GM19468 (cell line): ENCODE measurements around the gene IL3RA.

Source experiments
- ATAC-seq: cut with Tn5 transposase; IDR thresholded peaks from one replicate; pipeline ENCODE4 v1.9.1; 2021; ENCODE audit warnings: mild to moderate bottlenecking, moderate library complexity, moderate number of reproducible peaks; ENCODE audit not compliant: unreplicated experiment; ENCODE audit errors: extremely low read depth

Gene IL3RA

DNA sequence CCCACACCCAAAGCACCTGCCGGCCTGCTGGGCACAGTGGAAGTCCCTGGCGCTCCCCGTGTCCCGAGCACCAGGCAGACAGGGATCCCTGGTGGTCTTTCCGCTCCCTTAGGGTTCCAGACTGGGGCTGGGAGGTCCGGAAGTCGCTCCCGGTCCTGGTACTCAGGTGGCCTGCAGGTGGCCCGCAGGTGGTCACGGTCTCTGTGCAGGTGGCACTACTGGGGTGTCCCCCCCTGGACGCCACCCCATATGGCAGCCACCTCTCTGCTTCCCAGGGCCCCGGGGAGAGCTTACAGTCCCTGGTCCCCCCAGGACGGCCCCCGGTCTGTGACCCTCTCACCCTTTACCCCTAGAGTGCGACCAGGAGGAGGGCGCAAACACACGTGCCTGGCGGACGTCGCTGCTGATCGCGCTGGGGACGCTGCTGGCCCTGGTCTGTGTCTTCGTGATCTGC, 41.7 kb downstream of the IL3RA start:
- ATAC-seq = no peak

DNA sequence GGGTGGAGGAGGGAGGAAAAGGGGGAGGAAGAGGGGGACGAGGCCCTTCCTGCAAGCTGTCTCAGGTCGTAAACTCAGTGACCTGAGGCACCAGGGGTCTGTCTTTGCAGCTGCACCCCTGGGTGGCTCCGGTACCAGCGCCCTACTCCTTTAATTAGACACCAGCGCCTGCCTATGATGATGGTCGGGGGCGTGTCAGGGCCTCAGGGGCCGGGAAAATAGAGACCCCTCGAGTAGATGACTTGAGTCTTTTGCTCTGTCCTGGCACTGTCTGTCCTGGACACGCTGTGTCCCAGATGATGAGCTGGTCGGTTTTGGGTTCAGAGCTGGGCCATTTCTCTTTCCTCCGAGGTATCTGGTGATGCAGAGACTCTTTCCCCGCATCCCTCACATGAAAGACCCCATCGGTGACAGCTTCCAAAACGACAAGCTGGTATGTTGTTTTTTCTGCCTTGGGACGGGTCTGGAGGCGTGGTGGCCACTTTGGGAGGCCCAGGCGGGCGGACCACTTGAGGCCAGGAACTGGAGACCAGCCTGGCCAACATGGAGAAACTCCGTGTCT, 44.2 kb downstream of the IL3RA start:
- ATAC-seq = no peak

DNA sequence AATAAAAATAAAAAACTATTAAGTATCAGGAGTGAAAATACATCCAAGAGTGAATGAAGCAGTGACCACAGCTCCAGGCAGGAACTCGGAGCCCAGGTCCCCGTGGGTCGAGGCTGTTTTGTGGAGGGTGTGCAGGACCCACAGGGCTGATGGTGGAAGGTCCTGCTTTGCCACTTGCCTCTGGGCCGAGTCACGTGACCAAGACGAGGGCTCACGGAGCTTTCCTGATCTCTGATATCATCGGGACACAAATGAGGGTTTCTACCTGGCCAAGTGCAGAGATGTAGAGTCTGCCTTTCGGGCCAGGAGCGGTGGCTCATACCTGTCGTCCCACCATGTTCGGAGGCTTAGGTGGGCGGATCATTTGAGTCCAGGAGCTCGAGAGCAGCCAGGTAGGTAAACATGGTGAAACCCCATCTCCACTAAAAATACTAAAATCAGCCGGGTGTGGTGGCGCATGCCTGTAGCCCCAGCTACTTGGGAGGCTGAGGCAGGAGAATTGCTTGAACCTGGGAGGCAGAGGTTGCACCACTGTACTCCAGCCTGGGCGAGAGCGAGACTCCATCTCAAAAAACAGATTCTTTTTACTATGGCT, 48.2 kb downstream of the IL3RA start:
- no peak for ATAC-seq

DNA sequence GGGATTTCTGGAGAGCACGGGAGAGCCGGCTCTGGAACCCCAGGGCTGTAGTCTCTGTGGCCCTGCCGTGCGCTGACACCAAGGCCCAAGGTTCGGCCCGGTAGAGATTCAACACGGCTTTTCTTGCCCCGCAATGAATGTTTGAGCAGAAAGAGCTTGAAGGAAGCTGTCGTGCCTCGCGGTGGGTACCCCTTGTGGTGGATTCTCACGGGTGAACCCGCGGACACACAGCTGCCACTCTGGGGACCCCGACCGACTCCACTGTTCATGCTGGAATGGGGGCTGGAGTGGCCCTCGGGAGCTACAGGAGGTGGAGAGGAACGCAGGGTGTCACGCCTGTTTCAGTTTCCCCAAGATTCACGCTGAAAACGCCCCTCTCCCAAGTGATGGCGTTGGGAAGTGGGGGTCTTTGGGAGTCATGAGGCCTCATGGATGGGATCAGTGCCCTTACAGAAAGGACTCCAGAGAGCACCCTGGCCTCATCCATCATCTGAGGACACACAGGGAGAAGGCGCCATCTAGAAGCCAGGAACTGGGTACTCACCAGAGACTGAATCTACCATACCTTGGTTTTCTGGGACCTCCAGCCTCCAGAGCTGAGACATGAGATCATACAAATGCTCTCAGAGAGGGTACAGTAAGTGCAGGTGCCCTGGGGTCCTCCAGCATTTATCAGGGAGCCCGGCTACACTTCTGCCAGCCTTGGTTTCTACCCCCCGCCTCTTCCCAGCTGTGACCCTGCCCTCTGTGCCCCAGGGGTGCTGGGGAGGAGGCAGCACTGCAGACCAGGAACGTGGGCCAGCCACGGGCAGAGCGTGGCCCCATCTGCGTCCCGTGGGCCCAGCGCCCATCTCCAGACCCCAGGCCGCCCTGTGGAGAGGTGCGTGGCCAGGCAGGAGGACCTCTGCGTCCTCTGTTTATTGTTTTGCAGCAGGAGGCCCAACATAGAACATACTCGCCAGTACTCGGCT, 49.0 kb downstream of the IL3RA start:
- ATAC-seq = no peak

DNA sequence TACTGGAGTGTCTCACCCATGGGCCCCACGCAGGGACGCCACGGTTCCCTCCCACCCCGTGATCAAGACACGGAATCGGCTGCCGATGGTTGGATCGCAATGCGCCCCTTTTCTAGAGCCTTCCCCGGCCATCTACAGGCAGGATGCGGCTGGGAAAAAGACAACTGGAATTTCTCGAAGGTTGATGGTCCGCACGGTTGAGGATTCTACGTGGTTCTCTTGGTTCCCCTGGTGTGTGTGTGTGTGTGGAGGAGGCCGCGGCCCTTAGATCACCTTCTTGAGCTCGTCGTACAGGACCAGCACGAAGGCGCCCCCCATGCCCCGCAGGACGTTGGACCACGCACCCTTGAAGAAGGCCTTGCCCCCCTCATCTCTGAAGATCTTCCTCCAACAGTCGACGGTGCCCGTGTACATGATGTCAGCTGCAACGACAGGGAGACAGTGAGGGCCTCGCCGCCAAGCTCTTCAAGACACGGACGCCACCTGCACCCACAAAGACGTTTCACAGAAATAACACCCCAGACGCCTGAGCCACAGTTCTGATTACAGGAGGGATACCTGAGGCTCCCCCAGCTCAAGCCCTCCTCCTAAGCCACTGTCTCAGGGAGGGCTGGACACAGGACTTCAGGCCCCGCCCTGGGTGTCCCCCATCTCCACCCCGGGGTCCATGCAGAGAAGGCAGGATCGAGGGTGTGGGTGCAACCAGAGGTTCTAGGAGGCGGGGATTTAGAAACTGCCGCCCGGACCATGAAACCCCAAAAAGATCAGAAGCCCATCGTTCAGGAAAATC, 49.9 kb downstream of the IL3RA start:
- ATAC-seq = no peak

DNA sequence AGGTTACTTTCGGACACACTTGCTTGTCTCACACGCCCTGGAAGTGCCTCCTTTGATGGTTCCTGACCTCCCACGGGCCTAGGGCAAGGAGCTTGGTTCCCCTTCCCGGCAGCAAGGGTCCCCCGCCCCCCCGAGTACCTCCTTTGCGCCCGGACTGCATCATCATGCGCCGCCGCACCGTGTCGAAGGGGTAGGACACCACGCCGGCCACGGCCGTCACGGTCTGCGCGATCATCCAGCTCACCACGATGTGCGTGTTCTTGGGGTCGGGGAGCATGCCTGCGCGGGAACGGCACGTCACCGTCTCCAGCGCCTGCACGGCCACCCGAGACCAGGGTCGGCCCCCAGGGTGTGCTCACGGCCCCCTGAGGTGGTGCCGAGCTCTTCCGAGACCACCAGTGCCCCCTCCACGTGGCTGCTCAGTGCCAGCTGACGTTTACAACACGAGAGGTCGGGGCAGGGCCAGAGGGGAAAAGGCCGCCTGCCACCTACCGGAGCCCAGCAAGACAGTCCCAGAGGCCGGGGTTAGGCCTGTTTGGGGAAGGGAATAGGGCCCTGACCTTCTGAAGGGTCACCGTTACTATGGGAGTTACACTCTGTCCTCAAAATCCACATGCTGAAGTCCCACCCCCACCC, 50.7 kb downstream of the IL3RA start:
- ATAC-seq = no peak

DNA sequence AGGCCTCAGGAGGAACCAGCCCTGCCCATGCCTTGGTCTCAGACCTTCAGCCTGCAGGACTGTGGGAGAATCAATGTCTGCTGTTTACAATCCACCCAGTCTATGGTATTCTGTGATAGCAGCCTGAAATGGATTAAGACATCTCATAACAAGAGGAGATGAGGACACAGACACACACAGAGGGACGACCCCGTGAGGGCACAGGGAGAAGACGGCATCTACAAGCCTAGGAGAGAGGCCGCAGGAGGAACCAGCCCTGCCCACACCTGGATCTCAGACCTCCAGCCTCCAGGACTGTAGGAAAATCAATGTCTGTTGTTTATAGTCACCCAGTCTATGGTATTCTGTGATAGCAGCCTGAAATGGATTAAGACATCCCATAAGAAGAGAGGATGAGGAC, 52.1 kb downstream of the IL3RA start:
- no peak for ATAC-seq

DNA sequence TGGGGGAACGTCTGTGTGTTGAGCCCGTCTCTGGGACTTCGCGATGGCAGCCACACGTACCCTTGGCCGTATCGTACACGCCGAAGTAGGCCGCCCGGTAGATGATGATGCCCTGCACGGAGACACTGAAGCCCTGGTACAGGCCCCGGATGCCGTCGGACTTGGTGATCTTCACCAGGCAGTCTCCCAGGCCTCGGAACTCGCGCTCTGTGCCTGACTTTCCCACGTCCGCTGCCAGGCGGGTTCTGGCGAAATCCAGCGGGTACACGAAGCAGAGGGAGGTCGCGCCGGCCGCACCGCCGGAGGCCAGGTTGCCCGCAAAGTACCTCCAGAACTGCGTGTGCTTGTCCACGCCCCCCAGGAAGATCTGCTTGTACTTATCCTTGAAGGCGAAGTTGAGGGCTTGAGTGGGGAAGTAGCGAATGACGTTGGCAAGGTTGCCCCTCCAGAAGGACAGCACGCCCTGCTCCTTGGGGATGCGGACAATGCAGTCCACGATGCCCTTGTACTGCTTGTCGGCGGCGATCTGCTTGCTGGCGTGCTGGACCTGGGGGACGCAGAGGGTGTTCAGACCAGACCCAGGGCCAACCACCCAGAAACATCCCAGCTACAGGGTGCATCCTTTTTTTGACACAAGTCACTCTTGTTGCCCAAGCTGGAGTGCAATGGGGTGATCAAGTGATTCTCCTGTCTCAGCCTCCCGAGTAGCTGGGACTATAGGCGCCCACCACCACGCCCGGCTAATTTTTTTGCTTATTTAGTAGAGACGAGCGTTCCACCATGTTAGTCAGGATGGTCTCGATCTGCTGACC, 52.8 kb downstream of the IL3RA start:
- no peak for ATAC-seq

DNA sequence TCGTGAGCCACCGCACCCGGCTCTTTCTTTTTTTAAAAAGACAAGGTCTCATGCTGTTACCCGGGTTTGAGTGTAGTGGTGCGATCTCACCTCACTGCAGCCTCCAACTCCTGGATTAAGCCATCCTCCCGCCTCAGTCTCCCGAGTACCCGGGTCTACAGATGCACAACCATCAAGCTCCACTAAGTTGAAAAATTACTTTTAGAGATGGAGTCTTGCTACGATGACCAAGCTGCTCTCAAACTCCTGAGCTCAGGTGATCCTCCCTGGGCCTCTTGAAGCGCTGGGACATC, 53.4 kb downstream of the IL3RA start:
- ATAC-seq = no peak

DNA sequence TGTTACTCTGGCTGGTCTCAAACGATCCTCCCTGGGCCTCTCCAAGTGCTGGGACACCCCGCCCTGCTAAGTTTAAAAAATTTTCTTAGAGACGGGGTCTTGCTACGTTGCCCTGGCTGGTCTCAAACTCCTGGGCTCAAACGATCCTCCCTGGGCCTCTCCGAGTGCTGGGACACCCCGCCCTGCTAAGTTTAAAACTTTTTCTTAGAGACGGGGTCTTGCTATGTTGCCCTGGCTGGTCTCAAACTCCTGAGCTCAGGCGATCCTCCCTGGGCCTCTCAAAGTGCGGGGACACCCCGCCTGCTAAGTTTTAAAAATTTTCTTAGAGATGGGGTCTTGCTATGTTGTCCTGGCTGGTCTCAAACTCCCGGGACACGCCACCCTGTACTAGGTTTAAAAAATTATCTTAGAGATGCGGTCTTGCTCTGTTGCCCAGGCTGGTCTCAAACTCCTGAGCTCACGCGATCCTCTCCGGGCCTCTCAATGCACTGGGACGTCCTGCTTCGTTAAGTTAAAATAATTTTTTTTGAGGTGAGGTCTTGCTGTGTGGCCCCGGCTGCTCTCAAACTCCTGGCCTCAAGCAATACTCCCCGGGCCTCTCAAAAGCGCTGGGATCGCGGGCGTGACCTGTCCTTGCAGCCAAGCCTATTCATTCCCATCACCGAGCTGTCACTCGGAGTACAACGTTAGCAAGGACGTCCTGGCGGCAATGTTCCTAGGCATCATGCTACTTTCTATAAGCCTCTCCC, 54.2 kb downstream of the IL3RA start:
- ATAC-seq = no peak

DNA sequence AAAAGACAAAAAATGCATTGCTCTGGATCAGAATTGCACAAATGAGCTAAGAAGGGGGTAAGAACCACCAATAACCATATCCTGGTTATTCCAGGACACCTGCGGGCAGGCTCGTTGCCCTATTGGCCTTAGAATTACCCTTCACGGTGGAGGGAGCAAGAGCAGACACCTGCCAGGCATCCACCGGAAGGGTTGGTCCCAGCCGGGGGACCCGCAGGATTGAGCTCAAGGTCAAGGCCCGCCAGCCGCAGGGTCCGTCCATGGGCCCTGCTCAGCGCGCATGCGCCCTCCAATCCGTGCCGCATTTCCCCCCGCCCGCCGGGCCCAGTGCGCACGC, 54.8 kb downstream of the IL3RA start:
- ATAC-seq = no peak

DNA sequence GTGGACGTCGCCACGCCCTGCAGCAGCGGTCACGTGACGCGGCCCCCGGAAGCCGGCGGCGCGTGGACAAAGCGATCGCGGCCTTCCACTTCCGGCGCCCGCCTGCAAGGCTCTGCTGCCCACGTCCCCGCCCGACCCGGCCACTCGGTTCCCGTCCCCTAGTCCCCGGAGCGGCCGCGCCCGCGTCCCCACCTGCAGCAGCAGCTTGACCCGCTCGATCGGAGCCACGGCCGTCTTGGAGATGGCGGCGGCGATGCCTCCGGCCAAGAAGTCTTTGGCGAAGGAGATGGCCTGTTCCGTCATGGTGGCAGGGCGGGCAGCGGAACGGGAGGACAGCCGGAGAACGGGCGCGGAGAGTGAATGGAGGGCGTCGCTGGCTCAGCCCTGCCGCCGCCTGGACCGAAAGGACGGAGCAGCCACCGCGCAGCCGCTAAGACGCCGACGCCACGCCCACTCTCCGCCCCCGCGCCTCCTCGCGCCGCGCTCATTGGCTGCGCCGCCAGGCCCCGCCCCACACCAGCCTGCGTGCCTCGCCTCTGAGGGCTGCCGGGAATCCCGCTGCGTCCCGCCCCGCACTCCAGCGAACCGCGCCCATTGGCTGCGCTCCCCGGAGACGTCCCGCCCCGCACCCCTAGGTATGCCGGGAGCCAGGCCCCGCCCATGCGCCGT, 55.3 kb downstream of the IL3RA start, which contains the start of gene SLC25A6:
SLC25A6 (minus strand) TSS at position 407 of the 669 bp plus-strand sequence; CDS start at position 303, 104 bp downstream.
- peak; percentile 94 for ATAC-seq

DNA sequence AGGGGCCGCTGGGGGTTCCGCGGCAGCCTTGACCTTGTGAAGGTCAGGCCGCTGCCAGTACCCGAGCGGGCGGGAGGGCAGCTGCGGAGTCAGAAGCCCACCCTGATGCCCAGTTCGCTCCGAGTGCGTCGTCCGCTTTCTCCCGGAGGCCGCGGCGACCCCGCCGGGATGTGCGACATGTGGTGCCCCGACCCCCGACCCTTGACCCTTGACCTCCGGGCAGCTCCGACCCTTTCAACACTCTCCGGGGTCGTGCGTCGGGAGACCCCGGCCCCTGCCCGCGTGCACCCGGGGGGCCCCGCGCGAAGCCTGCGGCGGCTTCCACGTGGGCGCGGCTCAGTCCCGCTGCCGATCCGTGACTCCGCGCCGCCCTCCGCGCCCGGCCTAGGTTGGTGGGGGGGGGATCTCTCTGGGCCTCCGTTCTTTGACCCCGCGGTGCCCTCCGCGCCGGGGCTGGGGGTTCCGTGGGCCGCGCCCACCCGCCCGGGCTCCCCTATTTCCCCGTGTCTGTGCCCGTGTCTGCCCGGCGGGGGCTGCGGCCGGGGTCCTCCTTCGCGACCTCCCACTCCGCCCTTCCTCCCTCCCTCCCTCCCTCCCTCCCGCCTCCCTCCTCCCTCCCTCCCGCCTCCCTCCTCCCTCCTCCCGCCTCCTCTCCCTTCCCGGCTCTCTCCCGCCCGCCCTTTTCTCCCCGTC, 55.9 kb downstream of the IL3RA start:
- ATAC-seq = no peak

DNA sequence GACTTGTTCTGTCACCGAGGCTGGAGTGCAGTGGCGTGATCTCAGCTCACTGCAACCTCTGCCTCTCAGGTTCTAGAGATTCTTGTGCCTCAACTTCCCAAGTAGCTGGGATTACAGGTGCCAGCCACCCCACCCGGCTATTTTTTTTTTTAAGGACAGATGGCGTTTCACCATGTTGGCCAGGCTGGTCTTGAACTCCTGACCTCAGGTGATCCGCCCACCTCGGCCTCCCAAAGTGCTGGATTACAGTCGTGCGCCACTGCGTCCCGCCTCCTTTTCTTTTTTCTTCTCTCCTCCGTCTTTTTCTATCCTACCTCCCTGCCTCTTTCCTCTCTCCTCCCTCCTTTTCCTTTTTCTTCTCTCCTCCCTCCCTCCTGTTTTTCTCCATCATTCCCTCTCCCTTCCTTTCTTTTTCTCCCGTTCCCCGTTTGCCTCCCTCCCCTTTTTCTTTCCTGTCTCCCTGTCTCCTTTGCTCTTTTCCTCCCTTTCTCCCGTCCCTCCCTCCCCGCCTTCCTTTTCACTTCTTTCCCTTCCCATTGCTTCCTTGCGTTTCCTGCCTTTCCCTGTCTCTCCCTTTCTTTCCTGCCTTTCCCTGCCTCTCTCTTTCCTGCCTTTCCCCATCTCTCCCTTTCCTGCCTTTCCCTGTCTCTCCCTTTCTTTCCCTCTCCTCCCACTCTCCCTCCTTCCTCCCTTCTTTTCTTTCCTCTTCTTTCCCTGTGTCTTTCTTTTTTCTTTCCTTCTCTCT, 57.5 kb downstream of the IL3RA start:
- ATAC-seq = no peak

DNA sequence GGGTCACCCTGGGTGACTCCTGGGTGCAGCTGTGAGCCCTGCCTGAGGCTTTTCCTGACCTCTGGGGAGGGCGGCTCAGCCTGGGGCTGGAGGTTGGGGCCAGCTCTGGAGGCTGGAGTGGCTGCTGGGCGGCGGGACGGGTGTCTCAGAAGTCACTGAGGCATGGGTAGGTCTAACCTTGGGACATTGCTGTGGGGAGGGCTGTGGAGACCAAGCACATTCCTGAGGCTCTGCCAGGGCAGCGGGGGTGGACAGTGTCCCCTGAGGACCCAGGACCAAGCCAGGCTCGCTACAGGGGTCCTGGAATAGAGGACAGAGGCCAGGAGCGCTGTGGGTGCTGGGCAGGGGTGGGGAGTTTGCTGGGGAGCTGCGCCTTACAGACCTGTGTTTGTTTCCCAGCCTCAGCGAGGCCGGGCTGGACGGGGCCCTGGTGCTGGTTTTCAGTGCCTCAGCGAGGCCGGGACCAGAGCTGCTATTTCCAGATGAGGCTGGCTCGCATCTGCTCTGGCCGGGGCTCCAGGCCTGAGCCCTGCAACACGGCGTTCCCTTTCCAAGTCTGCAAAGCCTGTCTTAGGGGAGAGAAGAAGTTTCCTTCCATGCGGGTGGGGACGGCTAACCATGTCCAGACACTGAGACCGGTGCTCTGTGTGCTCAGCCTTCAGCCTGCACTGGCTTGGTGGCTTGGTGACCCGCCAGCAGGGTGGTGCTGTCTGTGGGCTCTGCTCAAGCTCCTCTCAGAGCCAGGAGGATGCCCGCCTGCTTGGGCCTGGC, 58.3 kb downstream of the IL3RA start:
- ATAC-seq = no peak

DNA sequence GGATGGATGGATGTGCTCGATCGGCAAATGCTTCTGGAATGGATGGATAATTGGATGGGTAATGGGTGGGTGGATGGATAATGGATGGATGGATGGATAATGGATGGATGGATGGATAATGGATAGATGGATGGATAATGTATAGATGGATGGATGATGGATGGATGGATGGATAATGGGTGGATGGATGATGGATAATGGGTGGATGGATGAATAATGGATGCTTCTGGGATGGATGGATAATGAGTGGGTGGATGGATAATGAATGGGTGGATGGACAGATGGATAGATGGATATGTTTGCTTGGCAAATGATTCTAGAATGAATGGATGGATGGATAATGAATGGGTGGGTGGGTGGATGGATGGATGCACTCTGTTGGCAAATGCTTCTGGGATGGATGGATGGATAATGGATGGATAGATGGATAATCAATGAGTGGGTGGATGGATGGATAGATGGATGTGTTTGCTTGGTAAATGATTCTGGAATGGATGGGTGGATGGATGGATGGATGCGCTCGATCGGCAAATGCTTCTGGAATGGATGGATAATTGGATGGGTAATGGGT, 59.1 kb downstream of the IL3RA start:
- ATAC-seq = no peak
